Cardiac fibroblast (primary cell): ENCODE results near the gene DHRS1.

Experiments used
- DNase-seq, 2 donors: peaks; one replicate each; pipeline versions ENCODE4 v3.0.0 to v3.0.0-alpha.2; 2010; ENCODE audit warnings: low read depth in 2 of 2
- H3K4me3 ChIP-seq, 2 donors: replicated peaks in 1 of 2; 1 replicate in 1 of 2; 2 replicates in 1 of 2; pipeline ENCODE4 v1.5.1; 2011; ENCODE audit warnings: low read depth in 2 of 2, low read length in 2 of 2, mild to moderate bottlenecking in 2 of 2, moderate library complexity in 1 of 2
- CTCF ChIP-seq: IDR thresholded peaks from one replicate; pipeline ENCODE4 v1.5.1; 2011; ENCODE audit warnings: low read depth, mild to moderate bottlenecking, low read length, inconsistent platforms

The DHRS1 gene

GRCh38 chr14:24327303-24327702, 27.7 kb upstream of the DHRS1 start:
- no peak overlapping the region for H3K4me3 ChIP-seq
- TF ChIP-seq CTCF, result no peak
- DNase-seq, result no peak

GRCh38 chr14:24325963-24326362, 26.4 kb upstream of the DHRS1 start:
- TF ChIP-seq CTCF, result no peak

GRCh38 chr14:24325041-24325530, 25.5 kb upstream of the DHRS1 start:
- DNase-seq, result no peak
- TF ChIP-seq CTCF, result no peak
- H3K4me3 ChIP-seq, result no peak overlapping the region

More at GRCh38 chr14:24325963-24326362, 26.4 kb upstream of the DHRS1 start:
- no peak overlapping the region for H3K4me3 ChIP-seq
- no peak for DNase-seq

GRCh38 chr14:24324024-24324423, 24.4 kb upstream of the DHRS1 start:
- no peak for TF ChIP-seq CTCF
- H3K4me3 ChIP-seq, result no peak overlapping the region
- no peak for DNase-seq

GRCh38 chr14:24323341-24323740, 23.8 kb upstream of the DHRS1 start:
- no peak overlapping the region for H3K4me3 ChIP-seq
- no peak for TF ChIP-seq CTCF
- DNase-seq, result no peak

- H3K4me3 ChIP-seq, result no peak overlapping the region
- DNase-seq, result no peak
- no peak for TF ChIP-seq CTCF
Observed at GRCh38 chr14:24322672-24323071, 23.1 kb upstream of the DHRS1 start.
